Endothelial cell (in vitro differentiated cells): Measurements from ENCODE around the gene PODXL. TPM values are rescaled to one million over a fixed set of nuclear protein-coding genes. Genes with fewer than 3 reads are reported as not detected.

ENCODE experiments used
- DNase-seq: peaks from one replicate; pipeline ENCODE4 v3.0.0; 2021; ENCODE audit warnings: low spot score
- H3K27ac Mint-ChIP-seq: one replicate; pipeline ENCODE4 v1.8.0; 2021; ENCODE audit warnings: mixed read lengths, inconsistent platforms; ENCODE audit not compliant: unreplicated experiment
- H3K27me3 Mint-ChIP-seq: one replicate; pipeline ENCODE4 v1.8.0; 2021; ENCODE audit warnings: mild to moderate bottlenecking, moderate library complexity, mixed read lengths, inconsistent platforms; ENCODE audit not compliant: unreplicated experiment
- H3K36me3 Mint-ChIP-seq: one replicate; pipeline ENCODE4 v1.8.0; 2021; ENCODE audit warnings: mild to moderate bottlenecking, low read depth, mixed read lengths, inconsistent platforms; ENCODE audit not compliant: unreplicated experiment
- H3K4me1 Mint-ChIP-seq: one replicate; pipeline ENCODE4 v1.8.0; 2021; ENCODE audit warnings: mild to moderate bottlenecking, mixed read lengths, inconsistent platforms; ENCODE audit not compliant: unreplicated experiment
- H3K4me3 Mint-ChIP-seq: one replicate; pipeline ENCODE4 v1.8.0; 2021; ENCODE audit warnings: mild to moderate bottlenecking, mixed read lengths, inconsistent platforms; ENCODE audit not compliant: unreplicated experiment
- H3K9me3 Mint-ChIP-seq: one replicate; pipeline ENCODE4 v1.8.0; 2021; ENCODE audit warnings: mixed read lengths, inconsistent platforms; ENCODE audit not compliant: unreplicated experiment
- CTCF ChIP-seq: fragments of 200-600 bp; sonication (generic); IDR thresholded peaks from one replicate; pipeline ENCODE4 v1.5.0; 2021; ENCODE audit warnings: antibody characterized with exemption; ENCODE audit not compliant: unreplicated experiment
- total RNA-seq: library from RNA; stranded (reverse); fragmentation: NEBNext Ultra II Directional; extraction: Animal tissue kit (Norgen Biotek cat#: 25700); gene quantifications from one replicate; pipeline ENCODE4 v1.2.1, GENCODE V29; 2021; ENCODE audit not compliant: unreplicated experiment

Gene PODXL
- total RNA-seq, 1 donor from 2014 or later: 302 TPM

GRCh38 chr7:131501422-131501821 lies 55.0 kb downstream of the PODXL start:
- H3K27ac Mint-ChIP-seq: peak overlapping the region; percentile 90
- no peak for TF ChIP-seq CTCF
- no peaks in the 10 kb centered on the region for H3K9me3 Mint-ChIP-seq
- DNase-seq: no peak
- H3K4me1 Mint-ChIP-seq: peaks cover 73% of the 10 kb centered on the region
- H3K27me3 Mint-ChIP-seq: peaks cover 24% of the 10 kb centered on the region
- no peak overlapping the region for H3K4me3 Mint-ChIP-seq
- H3K36me3 Mint-ChIP-seq: peaks cover 61% of the 10 kb centered on the region

- Mint-ChIP-seq H3K27ac (peak overlapping the region; percentile 90), H3K9me3 (no peaks in the 10 kb centered on the region), H3K4me1 (peaks cover 80% of the 10 kb centered on the region), H3K36me3 (peaks cover 55% of the 10 kb centered on the region), H3K27me3 (peaks cover 24% of the 10 kb centered on the region), H3K4me3 (no peak overlapping the region)
- no peak for DNase-seq
- TF ChIP-seq CTCF: no peak
Measured at GRCh38 chr7:131500357-131500756, 56.1 kb downstream of the PODXL start.

GRCh38 chr7:131499801-131500200 lies 56.6 kb downstream of the PODXL start:
- H3K27me3 Mint-ChIP-seq: peaks cover 19% of the 10 kb centered on the region
- DNase-seq: no peak
- no peak for TF ChIP-seq CTCF
- H3K4me3 Mint-ChIP-seq: no peak overlapping the region
- no peaks in the 10 kb centered on the region for H3K9me3 Mint-ChIP-seq
- no peak overlapping the region for H3K27ac Mint-ChIP-seq
- peaks cover 50% of the 10 kb centered on the region for H3K36me3 Mint-ChIP-seq
- H3K4me1 Mint-ChIP-seq: peaks cover 83% of the 10 kb centered on the region

- H3K27me3 Mint-ChIP-seq: peaks cover 8% of the 10 kb centered on the region
- H3K4me1 Mint-ChIP-seq: peaks cover 78% of the 10 kb centered on the region
- H3K36me3 Mint-ChIP-seq: peaks cover 43% of the 10 kb centered on the region
- no peaks in the 10 kb centered on the region for H3K9me3 Mint-ChIP-seq
- TF ChIP-seq CTCF: no peak
- no peak overlapping the region for H3K4me3 Mint-ChIP-seq
- H3K27ac Mint-ChIP-seq: peak overlapping the region; percentile 82
- DNase-seq: no peak
Measured at GRCh38 chr7:131498237-131498885, 58.1 kb downstream of the PODXL start.

- Mint-ChIP-seq H3K4me3 (no peak overlapping the region), H3K36me3 (peaks cover 35% of the 10 kb centered on the region), H3K4me1 (peaks cover 75% of the 10 kb centered on the region), H3K27me3 (peaks cover 2% of the 10 kb centered on the region), H3K9me3 (no peaks in the 10 kb centered on the region), H3K27ac (no peak overlapping the region)
- DNase-seq: no peak
- TF ChIP-seq CTCF: no peak
Measured at GRCh38 chr7:131497454-131497853, 59.0 kb downstream of the PODXL start.
